NCI-H1694 (cell line): Measurements from ENCODE around the gene KCNK10.

Source experiments
- DNase-seq: peaks from one replicate; lab custom pipeline; 2025; lab: John Stamatoyannopoulos, UW

Gene KCNK10

GRCh38 chr14:88227693-88228092, 95.4 kb downstream of the KCNK10 start:
- no peak for DNase-seq

- DNase-seq = no peak
These were observed 97.3 kb downstream of the KCNK10 start for GRCh38 chr14:88225721-88226120.

GRCh38 chr14:88218119-88218915, 104.8 kb downstream of the KCNK10 start:
- DNase-seq = no peak

- DNase-seq = no peak
These were observed 110.4 kb downstream of the KCNK10 start for GRCh38 chr14:88212691-88213090.

- no peak for DNase-seq
These were observed 112.6 kb downstream of the KCNK10 start for GRCh38 chr14:88210426-88210825.

- no peak for DNase-seq
These were observed 113.8 kb downstream of the KCNK10 start for GRCh38 chr14:88209273-88209672.

GRCh38 chr14:88208858-88209257, 114.2 kb downstream of the KCNK10 start:
- no peak for DNase-seq

GRCh38 chr14:88204221-88204620, 118.8 kb downstream of the KCNK10 start:
- DNase-seq = no peak

- no peak for DNase-seq
These were observed 119.8 kb downstream of the KCNK10 start for GRCh38 chr14:88203291-88203690.

GRCh38 chr14:88202286-88202685, 120.8 kb downstream of the KCNK10 start:
- DNase-seq = no peak

- no peak for DNase-seq
These were observed 121.2 kb downstream of the KCNK10 start for GRCh38 chr14:88201851-88202250.

- DNase-seq = no peak
These were observed 123.2 kb downstream of the KCNK10 start for GRCh38 chr14:88199882-88200281.

GRCh38 chr14:88198446-88198845, 124.6 kb downstream of the KCNK10 start:
- no peak for DNase-seq

GRCh38 chr14:88196925-88197324, 126.1 kb downstream of the KCNK10 start:
- DNase-seq = no peak

GRCh38 chr14:88196116-88196890, 126.8 kb downstream of the KCNK10 start:
- DNase-seq = no peak

GRCh38 chr14:88195676-88196075, 127.4 kb downstream of the KCNK10 start:
- DNase-seq = no peak

- no peak for DNase-seq
These were observed 128.5 kb downstream of the KCNK10 start for GRCh38 chr14:88194531-88194930.

GRCh38 chr14:88191605-88192004, 131.5 kb downstream of the KCNK10 start:
- DNase-seq = no peak

GRCh38 chr14:88189417-88190191, 133.5 kb downstream of the KCNK10 start:
- peak; percentile 97 for DNase-seq

GRCh38 chr14:88188745-88189416, 134.2 kb downstream of the KCNK10 start:
- DNase-seq = peak; percentile 93

- DNase-seq = no peak
These were observed 137.2 kb downstream of the KCNK10 start for GRCh38 chr14:88185843-88186242.

GRCh38 chr14:88184956-88185355, 138.1 kb downstream of the KCNK10 start:
- DNase-seq = no peak
